ENCODE results near the gene ACTL6B.
"Not testable (repeated sequence)": the region's sequence is repeated elsewhere in the genome, so short reads cannot be mapped to it uniquely, and the experiment has no call there.

Gene ACTL6B

GRCh38 chr7:100671353-100672327, 15.4 kb upstream of the ACTL6B start:
- no peak for DNase-seq

DNA sequence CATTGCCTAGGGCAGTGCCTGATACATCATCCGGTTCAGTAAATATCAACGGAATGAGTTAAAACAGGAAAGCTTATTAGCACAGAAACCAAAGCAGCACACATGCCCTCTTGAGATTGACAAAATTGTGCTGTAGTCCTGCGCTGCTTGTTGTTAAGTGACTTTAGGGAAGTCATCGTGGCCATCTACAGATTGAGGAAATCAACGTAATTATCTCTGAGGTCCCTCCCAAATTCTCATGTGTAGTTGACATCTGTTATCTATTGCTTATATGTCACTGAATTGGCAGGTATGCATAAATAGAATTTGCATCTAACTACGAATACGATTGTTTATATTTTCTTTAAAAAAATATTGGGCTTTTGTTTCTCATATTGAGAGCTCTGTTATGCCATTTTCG, 13.8 kb upstream of the ACTL6B start:
- no peak for DNase-seq

DNA sequence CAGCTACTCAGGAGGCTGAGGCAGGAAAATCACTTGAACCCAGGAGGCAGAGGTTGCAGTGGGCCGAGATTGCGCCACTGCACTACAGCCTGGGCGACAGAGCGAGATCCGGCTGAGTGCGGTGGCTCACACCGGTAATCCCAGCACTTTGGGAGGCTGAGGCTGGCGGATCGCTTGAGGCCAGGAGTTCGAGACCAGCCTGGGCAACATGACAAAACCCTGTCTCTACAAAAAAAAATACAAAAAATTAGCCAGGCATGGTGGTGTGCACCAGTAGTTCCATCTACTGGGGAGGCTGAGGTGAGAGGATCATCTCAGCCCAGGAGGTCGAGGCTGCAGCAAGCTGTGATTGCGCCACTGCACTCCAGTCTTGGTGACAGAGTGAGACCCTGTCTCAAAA, 12.9 kb upstream of the ACTL6B start:
- not testable (repeated sequence) for DNase-seq

DNA sequence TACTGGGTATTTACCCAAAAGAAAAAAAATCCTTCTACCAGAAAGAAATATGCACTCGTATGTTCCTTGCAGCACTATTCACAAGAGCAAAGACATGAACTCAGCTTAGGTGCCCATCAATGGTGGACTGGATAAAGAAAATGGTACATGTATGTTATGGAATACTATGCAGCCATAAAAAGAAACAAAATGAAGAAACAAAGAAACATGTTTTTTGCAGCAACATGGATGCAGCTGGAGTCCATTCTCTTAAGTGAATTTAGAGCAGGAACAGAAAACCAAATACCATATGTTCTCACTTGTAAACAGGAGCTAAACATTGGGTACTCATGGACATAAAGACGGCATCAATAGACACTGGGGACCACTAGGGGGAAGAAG, 11.8 kb upstream of the ACTL6B start:
- no peak for DNase-seq

DNA sequence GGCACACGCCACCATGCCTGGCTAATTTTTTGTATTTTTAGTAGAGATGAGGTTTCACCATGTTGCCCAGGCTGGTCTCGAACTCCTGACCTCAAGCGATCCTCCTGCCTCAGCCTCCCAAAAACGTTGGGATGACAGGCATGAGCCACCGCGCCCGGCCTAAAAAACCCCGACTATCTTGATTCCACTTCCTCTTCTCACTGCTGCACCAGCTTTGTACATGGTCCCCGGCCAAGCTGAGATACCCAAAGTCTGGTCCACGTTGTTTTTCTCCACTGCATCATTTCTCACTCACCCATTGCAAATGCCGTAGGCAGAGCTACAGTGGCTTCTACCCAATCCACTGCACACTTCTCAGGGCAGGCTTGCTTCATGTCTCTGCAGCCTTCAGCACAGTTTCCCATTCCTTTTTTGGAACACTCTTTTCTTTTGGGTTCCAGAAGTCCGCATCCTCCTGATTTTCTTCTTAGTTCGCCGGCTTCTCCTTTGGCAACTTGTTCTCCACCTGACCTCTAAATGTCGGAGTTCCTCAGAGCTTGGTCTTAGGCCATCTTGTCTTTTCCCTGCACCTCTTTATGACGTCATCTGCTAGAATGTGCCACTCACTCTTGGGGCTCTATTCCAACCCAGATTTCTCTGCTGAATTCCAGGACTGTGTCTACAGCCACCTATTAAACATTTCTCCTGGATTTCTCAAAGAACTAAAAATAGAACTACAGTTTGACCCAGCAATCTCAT, 11.3 kb upstream of the ACTL6B start:
- no peak for DNase-seq

DNA sequence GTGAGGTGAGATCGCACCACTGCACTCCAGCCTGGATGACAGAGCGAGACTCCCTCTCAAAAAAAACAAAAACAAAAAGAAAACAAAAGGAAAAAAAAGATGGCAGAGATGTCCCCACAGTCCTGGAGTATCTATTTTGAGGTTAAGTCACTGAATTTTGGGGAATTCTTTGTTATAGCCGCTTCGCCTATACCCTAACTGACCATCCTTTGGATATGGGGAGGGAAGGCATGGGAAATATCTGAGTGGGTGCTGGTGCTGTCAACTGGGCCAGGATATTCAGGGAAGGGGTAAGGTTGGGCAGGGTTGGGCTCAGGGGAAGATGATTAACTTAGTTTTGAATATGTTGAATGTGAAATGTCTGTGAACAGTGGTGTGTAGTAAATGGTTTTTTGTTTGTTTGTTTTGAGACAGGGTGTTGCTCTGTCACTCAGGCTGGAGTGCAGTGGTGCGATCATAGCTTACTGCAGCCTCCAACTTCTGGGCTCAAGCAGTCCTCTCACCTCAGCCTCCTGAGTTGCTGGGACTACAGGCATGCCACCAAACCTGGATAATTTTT, 9.0 kb upstream of the ACTL6B start:
- no peak for DNase-seq

DNA sequence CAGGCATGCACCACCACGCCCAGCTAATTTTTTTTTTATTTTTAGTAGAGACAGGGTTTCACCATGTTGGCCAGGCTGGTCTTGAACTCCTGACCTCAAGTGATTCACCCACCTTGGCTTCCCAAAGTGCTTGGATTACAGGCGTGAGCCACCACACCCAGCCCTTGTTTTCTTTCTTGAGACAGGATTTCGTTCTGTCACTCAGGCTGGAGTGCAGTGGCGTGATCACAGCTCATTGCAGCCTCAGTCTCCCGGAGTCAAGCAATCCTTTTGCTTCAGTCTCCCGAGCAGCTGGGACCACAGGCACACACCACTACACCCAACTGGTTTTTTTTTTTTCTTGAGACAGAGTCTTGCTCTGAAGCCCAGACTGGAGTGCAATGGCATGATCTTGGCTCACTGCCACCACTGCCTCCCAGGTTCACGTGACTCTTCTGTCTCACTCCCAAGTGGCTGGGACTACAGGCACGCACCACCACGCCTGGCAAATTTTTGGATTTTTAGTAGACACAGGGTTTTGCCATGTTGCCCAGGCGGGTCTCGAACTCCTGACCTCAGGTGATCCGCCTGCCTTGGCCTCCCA, 6.0 kb upstream of the ACTL6B start:
- DNase-seq, result not testable (repeated sequence)

DNA sequence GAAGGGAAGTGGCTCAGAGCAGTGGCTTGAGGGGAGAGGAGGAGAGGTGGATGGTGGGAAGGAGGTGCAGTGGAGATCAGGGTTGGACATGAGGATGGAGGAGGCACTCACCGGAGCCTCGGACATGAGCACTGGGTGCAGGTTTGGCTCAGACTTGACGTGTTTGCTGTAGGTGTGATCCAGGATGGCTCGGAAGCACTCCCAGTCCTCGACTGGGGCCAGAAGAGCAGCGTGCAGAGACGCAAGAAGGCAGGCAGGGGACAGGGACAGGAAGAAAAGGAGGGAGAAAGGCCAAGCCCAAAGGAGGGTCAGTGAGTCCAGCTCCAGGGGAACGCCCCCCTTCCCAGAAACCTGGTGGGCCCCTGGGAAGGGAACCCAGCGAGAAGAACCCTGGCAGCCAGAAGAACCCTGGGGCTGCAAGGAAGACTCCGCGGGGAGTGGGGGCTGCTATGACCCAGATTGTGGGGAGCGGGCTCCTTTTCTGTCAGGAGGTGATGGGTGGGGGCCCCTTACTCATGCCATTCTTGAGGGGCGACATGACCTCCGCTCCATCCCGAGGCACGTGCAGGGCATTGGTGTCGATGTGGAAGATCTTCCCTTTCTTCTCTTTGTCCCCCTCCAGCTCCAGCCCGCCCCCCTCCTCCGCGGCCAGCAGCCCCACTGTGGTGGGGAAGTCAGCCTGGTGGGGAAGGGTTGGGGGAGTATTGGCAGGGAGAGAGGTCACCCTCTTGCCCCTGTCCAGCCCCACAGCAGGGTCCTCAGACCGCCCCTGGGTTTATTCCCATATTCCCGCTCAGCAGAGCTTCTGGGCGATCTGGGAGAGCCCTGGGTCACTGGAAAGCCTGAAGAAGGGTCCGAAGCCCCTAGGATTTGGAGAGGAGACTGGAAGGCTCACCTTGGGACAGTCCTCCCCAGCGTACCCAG, 1.1 kb downstream of the ACTL6B start:
- no peak for DNase-seq

GRCh38 chr7:100649826-100650565, 6.3 kb downstream of the ACTL6B start:
- DNase-seq, result no peak

- DNase-seq, result no peak
Observed at GRCh38 chr7:100642534-100642907, 13.7 kb downstream of the ACTL6B start.

DNA sequence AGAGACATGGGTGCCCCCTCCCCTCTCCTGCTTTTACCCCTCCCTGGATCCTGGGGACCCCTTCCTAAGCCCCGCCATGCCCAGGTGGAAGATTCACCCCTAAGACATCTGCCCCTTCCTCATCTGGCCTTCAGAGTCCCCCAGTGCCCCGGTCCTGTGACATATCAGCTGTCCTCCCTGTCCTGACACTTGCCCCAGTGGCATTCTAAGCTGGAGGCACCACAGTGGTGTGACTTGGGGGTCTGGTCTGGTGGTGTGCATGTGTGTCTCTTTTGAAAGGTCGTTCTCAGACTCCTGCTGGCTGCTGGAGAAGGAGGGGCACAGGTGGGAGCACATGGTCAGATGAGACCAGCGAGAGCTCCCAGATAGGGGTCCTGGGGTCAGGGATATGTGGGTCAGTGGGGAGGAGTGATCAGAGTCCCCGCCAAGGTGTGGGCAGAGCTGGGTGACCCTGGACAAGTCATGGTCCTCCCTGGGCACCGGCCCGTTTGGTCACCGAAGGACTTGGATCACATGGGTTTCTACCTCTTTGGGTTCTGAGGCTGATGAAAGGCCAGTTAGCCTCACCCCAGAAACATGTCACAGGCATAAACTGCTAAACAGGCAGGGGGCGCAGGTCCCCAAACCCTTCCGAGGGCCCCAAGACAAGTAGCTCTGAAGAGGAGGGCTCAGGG, 14.3 kb downstream of the ACTL6B start:
- DNase-seq, result no peak

GRCh38 chr7:100641463-100641859, 14.8 kb downstream of the ACTL6B start, which contains the start of gene TFR2:
TSS of gene TFR2 (minus strand) at chr7:100641552. CDS start at chr7:100641509, 43 bp downstream.
- no peak for DNase-seq

- no peak for DNase-seq
Observed at GRCh38 chr7:100640517-100641440, 15.5 kb downstream of the ACTL6B start.

- DNase-seq, result no peak
Observed at GRCh38 chr7:100639995-100640516, 16.2 kb downstream of the ACTL6B start.

- peak; percentile 83 for DNase-seq
Observed at GRCh38 chr7:100632951-100633717, 23.1 kb downstream of the ACTL6B start.

- DNase-seq, result no peak
Observed at GRCh38 chr7:100630066-100630465, 26.2 kb downstream of the ACTL6B start.

DNA sequence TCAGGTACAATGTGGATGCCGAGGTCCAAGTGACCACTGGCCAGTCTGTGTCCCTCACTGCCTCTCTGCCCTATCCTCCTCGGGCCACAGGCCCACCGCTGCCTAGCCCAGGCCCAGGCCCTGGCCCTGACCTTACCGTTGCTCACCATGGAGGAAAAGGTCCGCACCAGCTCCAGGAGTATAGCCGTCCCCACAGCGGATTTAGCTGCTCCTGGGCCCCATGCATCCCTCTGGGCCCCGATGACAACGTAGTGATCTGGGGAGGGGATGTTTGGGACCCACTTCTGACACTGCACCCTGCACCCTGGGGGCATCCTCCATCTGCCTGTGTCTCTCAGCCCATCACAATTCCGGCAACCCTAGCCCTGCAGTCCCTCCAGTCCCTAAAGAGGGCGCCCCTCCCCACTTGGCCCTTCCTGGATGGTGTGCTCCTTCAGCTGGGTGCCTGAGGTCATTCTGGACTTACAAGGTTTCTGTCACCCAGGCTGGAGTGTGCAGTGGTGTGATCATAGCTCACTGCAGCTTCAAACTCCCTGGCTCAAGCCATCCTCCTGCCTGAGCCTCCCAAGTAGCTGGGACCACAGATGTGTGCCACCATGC, 27.0 kb downstream of the ACTL6B start:
- DNase-seq, result no peak

- DNase-seq, result no peak
Observed at GRCh38 chr7:100627238-100627549, 29.1 kb downstream of the ACTL6B start.

Data from activated CD8-positive, alpha-beta memory T cell treated with anti-CD3 and anti-CD28 coated beads, Interleukin-2, amount 50 U/mL, for 48 hours (primary cell).